Parathyroid adenoma (tissue), 2 donors: Measurements from ENCODE around the gene IL1RAPL2.
"Not testable (repeated sequence)": the region's sequence is repeated elsewhere in the genome, so short reads cannot be mapped to it uniquely, and the experiment has no call there.

Experiments
- H2AFZ ChIP-seq: fragments of 300-600 bp; sonication (generic); one replicate; pipeline ENCODE4 v1.7.0; 2017; ENCODE audit warnings: antibody characterized with exemption, mild to moderate bottlenecking
- H3K27ac ChIP-seq: fragments of 300-600 bp; sonication (generic); one replicate; pipeline ENCODE4 v1.7.0; 2017
- H3K27me3 ChIP-seq: fragments of 300-600 bp; sonication (generic); one replicate; pipeline ENCODE4 v1.7.0; 2017; ENCODE audit warnings: low read length; ENCODE audit not compliant: control insufficient read depth, insufficient read depth
- H3K36me3 ChIP-seq: fragments of 300-600 bp; sonication (generic); one replicate; pipeline ENCODE4 v1.7.0; 2017; ENCODE audit warnings: low read length; ENCODE audit not compliant: control insufficient read depth, insufficient read depth
- H3K4me1 ChIP-seq: fragments of 300-600 bp; sonication (generic); one replicate; pipeline ENCODE4 v1.7.0; 2017; ENCODE audit warnings: control low read depth
- H3K4me2 ChIP-seq: fragments of 300-600 bp; sonication (generic); one replicate; pipeline ENCODE4 v1.7.0; 2017; ENCODE audit warnings: low read length
- H3K4me3 ChIP-seq: fragments of 300-600 bp; sonication (generic); one replicate; pipeline ENCODE4 v1.7.0; 2017; ENCODE audit warnings: low read depth, low read length
- H3K79me2 ChIP-seq: fragments of 300-600 bp; sonication (generic); one replicate; pipeline ENCODE4 v1.7.0; 2017; ENCODE audit warnings: control low read depth
- H3K9ac ChIP-seq: fragments of 300-600 bp; sonication (generic); one replicate; pipeline ENCODE4 v1.7.0; 2017; ENCODE audit warnings: mild to moderate bottlenecking
- H3K9me3 ChIP-seq: fragments of 300-600 bp; sonication (generic); one replicate; pipeline ENCODE4 v1.7.0; 2017; ENCODE audit warnings: low read length; ENCODE audit not compliant: control insufficient read depth
- CTCF ChIP-seq: fragments of 300-600 bp; sonication (generic); IDR thresholded peaks from one replicate; pipeline ENCODE4 v1.7.0; 2017; ENCODE audit warnings: antibody characterized with exemption, mild to moderate bottlenecking
- donor health status: primary hyperparathyroidism.

IL1RAPL2 gene

GRCh38 chrX:105228602-105229001 is 662.6 kb downstream of the IL1RAPL2 start:
- Histone ChIP-seq H3K4me3 (no peak overlapping the region), H3K27me3 (no peaks in the 10 kb centered on the region), H3K4me1 (no peaks in the 10 kb centered on the region), H3K79me2 (no peaks in the 10 kb centered on the region), H3K4me2 (no peak overlapping the region), H3K36me3 (no peaks in the 10 kb centered on the region), H3K27ac (no peak overlapping the region), H2AFZ (no peak overlapping the region), H3K9me3 (no peaks in the 10 kb centered on the region), H3K9ac (no peak overlapping the region)
- no peak for TF ChIP-seq CTCF

DNA sequence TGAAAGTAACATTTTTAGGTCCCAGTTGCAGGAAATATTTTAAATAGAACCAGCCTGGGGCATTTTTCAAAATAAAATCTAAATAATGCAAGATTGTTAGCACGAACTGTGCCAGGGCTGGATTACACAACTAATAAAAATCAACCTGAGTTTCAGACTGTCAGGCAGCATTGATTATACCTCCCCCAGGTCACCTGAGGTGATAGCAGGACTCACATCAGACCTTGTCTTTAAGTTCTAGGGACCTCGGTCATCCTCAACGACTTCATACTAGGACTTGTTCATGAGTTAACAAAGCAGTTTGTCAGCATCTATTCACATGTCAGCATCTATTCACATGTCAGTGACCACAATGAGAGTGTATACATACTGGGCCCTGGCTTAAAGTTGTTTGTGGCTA is 663.1 kb downstream of the IL1RAPL2 start:
- Histone ChIP-seq H3K36me3 (no peaks in the 10 kb centered on the region), H3K27ac (no peak overlapping the region)

DNA sequence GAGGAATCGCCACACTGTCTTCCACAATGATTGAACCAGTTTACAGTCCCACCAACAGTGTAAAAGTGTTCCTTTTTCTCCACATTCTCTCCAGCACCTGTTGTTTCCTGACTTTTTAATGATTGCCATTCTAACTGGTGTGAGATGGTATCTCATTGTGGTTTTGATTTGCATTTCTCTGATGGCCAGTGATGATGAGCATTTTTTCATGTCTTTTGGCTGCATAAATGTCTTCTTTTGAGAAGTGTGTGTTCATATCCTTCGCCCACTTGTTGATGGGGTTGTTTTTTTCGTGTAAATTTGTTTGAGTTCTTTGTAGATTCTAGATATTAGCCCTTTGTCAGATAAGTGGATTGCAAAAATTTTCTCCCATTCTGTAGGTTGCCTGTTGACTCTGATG is 671.4 kb downstream of the IL1RAPL2 start:
- not testable (repeated sequence) for H2AFZ ChIP-seq, H3K4me2 ChIP-seq, H3K36me3 ChIP-seq, H3K4me1 ChIP-seq, H3K9ac ChIP-seq, H3K27ac ChIP-seq, H3K9me3 ChIP-seq, H3K4me3 ChIP-seq, H3K27me3 ChIP-seq, H3K79me2 ChIP-seq

More for the DNA sequence above, 663.1 kb downstream of the IL1RAPL2 start:
- no peaks in the 10 kb centered on the region for H3K9me3 ChIP-seq
- no peak overlapping the region for H3K4me3 ChIP-seq
- TF ChIP-seq CTCF = no peak
- H3K27me3 ChIP-seq = no peaks in the 10 kb centered on the region
- H3K9ac ChIP-seq = no peak overlapping the region
- H3K4me1 ChIP-seq = no peaks in the 10 kb centered on the region
- no peak overlapping the region for H3K4me2 ChIP-seq
- H2AFZ ChIP-seq = no peak overlapping the region
- H3K79me2 ChIP-seq = no peaks in the 10 kb centered on the region

DNA sequence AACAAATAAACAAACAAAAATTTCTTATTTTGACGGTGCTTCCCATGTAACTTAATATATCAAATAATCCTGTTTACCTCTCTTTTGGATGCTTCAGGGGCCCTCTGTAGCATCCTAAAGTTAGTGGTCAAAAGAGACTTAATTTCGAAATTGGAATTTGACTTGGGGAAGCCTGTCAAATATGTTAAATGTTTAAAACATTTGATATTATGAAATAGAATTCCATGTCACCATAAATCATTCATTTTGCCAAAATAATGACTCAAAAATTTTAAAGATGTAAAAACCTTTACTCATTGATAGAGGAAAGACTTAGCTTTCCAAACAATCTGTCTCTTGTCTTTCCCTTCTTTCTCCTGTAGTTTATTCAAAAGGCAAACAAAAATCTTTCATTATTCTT is 675.1 kb downstream of the IL1RAPL2 start:
- no peak overlapping the region for H3K9ac ChIP-seq
- H3K4me3 ChIP-seq = no peak overlapping the region
- H3K9me3 ChIP-seq = no peaks in the 10 kb centered on the region
- H3K4me2 ChIP-seq = no peak overlapping the region
- no peaks in the 10 kb centered on the region for H3K27me3 ChIP-seq
- H3K4me1 ChIP-seq = no peaks in the 10 kb centered on the region
- H2AFZ ChIP-seq = no peak overlapping the region
- H3K79me2 ChIP-seq = no peaks in the 10 kb centered on the region
- H3K36me3 ChIP-seq = no peaks in the 10 kb centered on the region
- no peak overlapping the region for H3K27ac ChIP-seq
- no peak for TF ChIP-seq CTCF

DNA sequence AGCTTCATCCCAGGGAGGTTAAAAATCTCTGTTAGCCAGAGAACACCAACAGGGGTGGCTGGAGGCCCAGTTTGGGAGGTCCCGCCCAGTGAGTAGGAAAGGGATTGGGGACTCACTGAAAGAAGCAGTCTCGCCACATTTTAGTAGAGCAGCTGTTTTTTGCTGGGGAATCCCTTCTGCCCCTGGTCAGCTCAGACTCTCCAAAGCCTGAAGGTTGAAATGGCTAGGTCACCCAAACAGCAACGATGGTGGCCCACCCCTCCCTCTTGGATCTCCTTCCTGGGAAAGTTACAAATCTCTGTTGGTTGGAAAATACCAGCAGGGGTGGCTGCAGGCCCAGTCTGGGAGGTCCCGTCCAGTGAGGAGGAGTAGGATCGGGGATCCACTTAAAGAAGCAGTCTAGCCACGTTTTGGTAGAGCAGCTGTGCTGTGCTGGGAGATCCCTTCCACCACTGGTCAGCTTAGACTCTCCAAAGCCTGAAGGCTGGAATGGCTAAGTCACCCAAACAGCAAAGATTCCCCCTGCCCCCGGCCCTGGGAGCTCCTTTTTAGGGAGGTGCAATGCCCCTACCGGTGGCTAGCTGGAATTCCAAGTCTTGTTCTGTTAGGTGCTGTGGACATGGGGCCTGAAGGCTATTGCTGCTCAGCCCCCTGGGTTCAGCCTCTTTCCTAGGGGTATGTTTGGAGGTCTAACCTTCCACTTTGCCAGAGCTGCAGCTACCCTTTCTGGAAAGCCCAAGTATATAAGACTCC is 694.5 kb downstream of the IL1RAPL2 start:
- no peak overlapping the region for H3K27ac ChIP-seq
- H3K4me3 ChIP-seq = no peak overlapping the region
- TF ChIP-seq CTCF = no peak
- no peaks in the 10 kb centered on the region for H3K4me1 ChIP-seq
- H2AFZ ChIP-seq = no peak overlapping the region
- H3K9ac ChIP-seq = no peak overlapping the region
- H3K27me3 ChIP-seq = no peaks in the 10 kb centered on the region
- H3K4me2 ChIP-seq = no peak overlapping the region
- no peaks in the 10 kb centered on the region for H3K36me3 ChIP-seq
- no peaks in the 10 kb centered on the region for H3K9me3 ChIP-seq
- H3K79me2 ChIP-seq = no peaks in the 10 kb centered on the region
